ENCODE data around the gene TST.

The TST gene

GRCh38 chr22:37050913-37051312, 31.7 kb upstream of the TST start:
- H3K9me3 ChIP-seq (replicated peaks; ENCODE audit: insufficient read depth, low read length) = no peaks in the 10 kb centered on the region
- H3K27ac ChIP-seq (ENCODE audit: low read length) = no peak overlapping the region
- H3F3A ChIP-seq (ENCODE audit: insufficient read depth, low read length) = no peaks in the 10 kb centered on the region
- H3K4me2 ChIP-seq (ENCODE audit: low read depth, low read length) = no peak overlapping the region
- no peak for DNase-seq
- no peaks in the 10 kb centered on the region for H3K9me2 ChIP-seq (replicated peaks; ENCODE audit: insufficient read depth, low read length)
- H3K4me1 ChIP-seq (ENCODE audit: low read length) = no peaks in the 10 kb centered on the region
- no peak overlapping the region for H2AFZ ChIP-seq (ENCODE audit: low read length)
- H4K20me1 ChIP-seq (ENCODE audit: insufficient read depth, low read length) = no peaks in the 10 kb centered on the region
- no peaks in the 10 kb centered on the region for H3K79me2 ChIP-seq (ENCODE audit: low read length)
- H3K27me3 ChIP-seq (replicated peaks; ENCODE audit: insufficient read depth, low read length) = peaks cover 9% of the 10 kb centered on the region
- H3K9ac ChIP-seq (ENCODE audit: low read length) = no peak overlapping the region
- H3K36me3 ChIP-seq (replicated peaks; ENCODE audit: insufficient read depth, low read length) = no peaks in the 10 kb centered on the region
- no peak overlapping the region for H3K4me3 ChIP-seq (ENCODE audit: low read length)
- no peak for TF ChIP-seq EZH2phosphoT487 (IDR thresholded peaks at IDR 0.05; ENCODE audit: low read length)
- TF ChIP-seq EZH2 (optimal IDR thresholded peaks at IDR 0.05; ENCODE audit: low read depth, low read length) = no peak
- no peak for TF ChIP-seq CTCF (IDR thresholded peaks at IDR 0.05; ENCODE audit: low read length)

- no peaks in the 10 kb centered on the region for H3K9me2 ChIP-seq (replicated peaks; ENCODE audit: insufficient read depth, low read length)
- TF ChIP-seq CTCF (IDR thresholded peaks at IDR 0.05; ENCODE audit: low read length) (no peak), EZH2 (optimal IDR thresholded peaks at IDR 0.05; ENCODE audit: low read depth, low read length) (no peak), EZH2phosphoT487 (IDR thresholded peaks at IDR 0.05; ENCODE audit: low read length) (no peak)
- H3K9me3 ChIP-seq (replicated peaks; ENCODE audit: insufficient read depth, low read length) = no peaks in the 10 kb centered on the region
- H2AFZ ChIP-seq (ENCODE audit: low read length) = no peak overlapping the region
- H3K36me3 ChIP-seq (replicated peaks; ENCODE audit: insufficient read depth, low read length) = no peaks in the 10 kb centered on the region
- no peak overlapping the region for H3K27ac ChIP-seq (ENCODE audit: low read length)
- peaks cover 15% of the 10 kb centered on the region for H3K27me3 ChIP-seq (replicated peaks; ENCODE audit: insufficient read depth, low read length)
- H3K4me3 ChIP-seq (ENCODE audit: low read length) = no peak overlapping the region
- no peaks in the 10 kb centered on the region for H3F3A ChIP-seq (ENCODE audit: insufficient read depth, low read length)
- no peak overlapping the region for H3K4me2 ChIP-seq (ENCODE audit: low read depth, low read length)
- no peaks in the 10 kb centered on the region for H4K20me1 ChIP-seq (ENCODE audit: insufficient read depth, low read length)
- H3K79me2 ChIP-seq (ENCODE audit: low read length) = no peaks in the 10 kb centered on the region
- no peak for DNase-seq
- 0 out of 2 replicates have a peak, but pooled peaks cover 4% of the 10 kb centered on the region for H3K4me1 ChIP-seq (ENCODE audit: low read length)
- H3K9ac ChIP-seq (ENCODE audit: low read length) = no peak overlapping the region
Observed at GRCh38 chr22:37049224-37049623, 30.0 kb upstream of the TST start.

DNA sequence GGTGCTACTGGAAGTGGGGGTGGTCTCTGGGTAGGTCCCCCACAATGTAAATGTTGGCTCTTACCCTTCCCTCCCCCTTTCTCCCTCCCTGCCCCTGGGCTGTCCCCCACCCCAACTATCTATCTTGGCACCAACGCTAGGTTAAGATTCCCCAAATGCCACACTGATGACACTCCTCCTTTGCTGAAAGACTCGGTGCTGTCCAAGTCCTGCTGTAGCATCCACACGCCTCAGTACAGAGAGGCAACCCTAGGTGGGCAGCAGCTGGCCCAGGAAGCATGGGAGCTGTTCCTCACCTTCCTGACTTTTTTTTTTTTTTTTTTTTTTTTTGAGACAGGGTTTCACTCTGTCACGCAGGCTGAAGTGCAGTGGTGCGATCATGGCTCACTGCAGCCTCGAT, 28.9 kb upstream of the TST start:
- no peaks in the 10 kb centered on the region for H3K9me2 ChIP-seq (replicated peaks; ENCODE audit: insufficient read depth, low read length)
- H4K20me1 ChIP-seq (ENCODE audit: insufficient read depth, low read length) = no peaks in the 10 kb centered on the region
- H3K27ac ChIP-seq (ENCODE audit: low read length) = no peak overlapping the region
- 0 out of 2 replicates have a peak, but pooled peaks cover 6% of the 10 kb centered on the region for H3K4me1 ChIP-seq (ENCODE audit: low read length)
- no peaks in the 10 kb centered on the region for H3K9me3 ChIP-seq (replicated peaks; ENCODE audit: insufficient read depth, low read length)
- DNase-seq = no peak
- no peaks in the 10 kb centered on the region for H3F3A ChIP-seq (ENCODE audit: insufficient read depth, low read length)
- no peak for TF ChIP-seq EZH2 (optimal IDR thresholded peaks at IDR 0.05; ENCODE audit: low read depth, low read length)
- no peak for TF ChIP-seq EZH2phosphoT487 (IDR thresholded peaks at IDR 0.05; ENCODE audit: low read length)
- TF ChIP-seq CTCF (IDR thresholded peaks at IDR 0.05; ENCODE audit: low read length) = no peak
- H3K36me3 ChIP-seq (replicated peaks; ENCODE audit: insufficient read depth, low read length) = no peaks in the 10 kb centered on the region
- H3K4me2 ChIP-seq (ENCODE audit: low read depth, low read length) = no peak overlapping the region
- no peaks in the 10 kb centered on the region for H3K79me2 ChIP-seq (ENCODE audit: low read length)
- peaks cover 15% of the 10 kb centered on the region for H3K27me3 ChIP-seq (replicated peaks; ENCODE audit: insufficient read depth, low read length)
- no peak overlapping the region for H3K9ac ChIP-seq (ENCODE audit: low read length)
- no peak overlapping the region for H3K4me3 ChIP-seq (ENCODE audit: low read length)
- no peak overlapping the region for H2AFZ ChIP-seq (ENCODE audit: low read length)
